NCI-H1694 (cell line): ENCODE data around the gene MAGI3.
"Not testable (repeated sequence)": the region's sequence is repeated elsewhere in the genome, so short reads cannot be mapped to it uniquely, and the experiment has no call there.

Experiments
- DNase-seq: peaks from one replicate; lab custom pipeline; 2025; lab: John Stamatoyannopoulos, UW

Gene MAGI3

DNA sequence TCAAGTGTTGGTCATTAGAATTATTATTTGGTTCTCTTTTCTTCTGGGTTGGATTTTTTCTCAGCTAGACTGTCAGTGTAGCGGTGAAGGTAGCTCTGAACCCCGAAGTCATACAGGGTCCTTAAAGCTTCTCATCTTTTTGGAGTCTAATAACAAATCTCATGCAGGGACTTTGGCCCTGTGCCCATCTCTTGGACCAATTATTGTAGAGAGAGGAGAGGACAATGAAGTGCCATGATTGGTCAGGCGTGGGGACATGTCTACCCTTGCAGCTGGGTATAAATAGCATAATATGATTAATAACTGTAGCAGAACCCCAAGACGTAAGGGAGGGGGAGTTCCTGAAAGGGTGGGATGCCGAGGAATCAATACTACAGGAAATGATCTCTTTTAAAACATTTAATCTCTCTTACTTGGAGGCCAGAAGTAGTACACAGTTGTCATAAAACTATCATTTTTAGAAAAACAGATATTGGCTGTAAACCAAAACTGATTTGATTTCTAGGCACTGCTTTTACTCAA lies 8.8 kb downstream of the MAGI3 start:
- no peak for DNase-seq

DNA sequence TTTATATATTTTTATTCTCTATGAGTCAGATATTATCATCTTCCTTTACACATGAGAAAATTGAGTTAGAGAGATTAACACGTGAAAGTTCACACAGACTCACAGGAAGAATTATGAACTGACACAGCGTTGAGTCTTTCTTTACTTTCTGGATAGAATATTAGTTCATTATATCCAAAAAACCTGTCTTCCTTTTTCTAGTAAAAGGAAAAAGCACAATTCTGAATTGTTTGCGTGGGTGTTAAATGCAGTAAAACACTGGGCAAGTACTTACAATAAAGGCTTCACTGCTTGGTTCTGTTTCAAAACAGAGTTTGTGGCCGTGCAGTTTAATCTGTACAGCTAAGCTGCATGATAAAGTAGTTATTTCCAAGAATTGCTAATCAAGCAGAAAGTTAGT lies 10.8 kb downstream of the MAGI3 start:
- no peak for DNase-seq

DNA sequence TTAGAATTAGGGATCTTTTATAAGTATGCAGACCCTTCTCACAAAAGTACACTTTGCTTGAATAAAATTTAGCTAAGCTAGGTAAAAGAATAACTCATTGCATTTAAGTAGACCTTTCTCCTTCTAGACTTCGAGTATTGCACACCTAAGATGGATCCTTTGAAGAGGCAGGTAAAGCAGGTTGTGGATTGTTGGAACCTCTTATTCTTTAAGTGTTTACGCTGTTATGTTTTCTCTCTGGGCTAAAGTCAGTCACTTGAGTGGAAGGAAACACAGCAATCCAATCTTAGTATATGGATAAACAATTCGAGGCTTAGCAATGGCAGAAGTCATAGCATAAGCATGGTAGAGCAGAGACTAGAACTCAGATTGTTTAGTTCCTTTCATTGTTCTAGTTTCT lies 11.4 kb downstream of the MAGI3 start:
- no peak for DNase-seq

DNA sequence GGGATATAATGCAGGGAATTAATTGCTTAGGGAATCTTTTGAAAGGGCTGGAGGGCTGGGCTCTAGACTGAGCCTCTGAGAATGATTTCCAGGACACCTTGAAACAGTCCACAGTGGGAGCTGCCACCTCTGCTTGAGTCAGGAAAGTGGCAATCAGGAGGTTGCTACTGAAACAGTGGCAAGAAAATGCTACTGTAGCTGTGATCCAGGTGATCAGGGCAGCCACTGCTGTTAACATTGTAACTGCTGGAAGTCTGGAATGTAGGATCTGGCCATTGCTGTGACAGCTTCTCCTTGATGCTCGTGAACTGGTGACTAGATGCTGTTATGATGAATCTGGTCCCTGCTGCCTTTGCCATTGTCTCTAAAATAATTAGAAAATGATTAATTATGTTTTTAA lies 12.8 kb downstream of the MAGI3 start:
- no peak for DNase-seq

DNA sequence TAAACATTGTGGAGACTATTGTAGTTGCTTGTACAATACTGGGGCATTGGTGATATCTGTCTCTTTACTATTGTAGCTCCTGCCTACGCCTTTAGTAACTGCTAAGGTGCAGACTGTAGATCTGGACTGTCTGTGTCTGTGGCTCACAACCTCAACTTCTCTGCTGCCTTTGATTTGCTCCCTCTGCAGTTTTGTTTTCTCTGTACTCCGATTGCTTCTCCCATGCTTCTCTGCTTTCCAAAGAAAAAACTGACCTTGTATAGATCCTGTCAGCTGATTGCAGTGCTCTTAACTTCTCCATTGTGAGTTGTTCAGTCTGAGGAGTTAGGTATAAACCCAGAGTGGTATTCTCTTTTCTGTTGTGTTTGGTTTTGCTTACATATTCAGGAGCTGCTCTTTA lies 15.3 kb downstream of the MAGI3 start:
- DNase-seq, result no peak

DNA sequence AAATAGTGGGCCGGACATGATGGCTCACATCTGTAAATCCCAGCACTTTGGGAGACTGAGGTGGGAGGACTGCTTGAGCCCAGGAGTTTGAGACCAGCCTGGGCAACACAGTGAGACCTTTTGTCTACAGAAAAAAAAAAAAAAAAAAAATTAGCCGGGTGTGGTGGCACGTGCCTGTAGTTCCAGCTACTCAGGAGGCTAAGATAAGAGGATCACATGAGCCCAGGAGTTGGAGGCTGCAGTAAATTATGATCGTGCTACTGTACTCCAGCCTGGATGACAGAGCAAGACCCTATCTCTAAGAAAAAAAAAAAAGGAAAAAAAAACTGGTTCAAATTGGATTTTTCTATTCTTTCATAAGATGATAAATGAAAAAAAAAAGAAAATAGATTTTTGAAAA lies 15.8 kb downstream of the MAGI3 start:
- not testable (repeated sequence) for DNase-seq

DNA sequence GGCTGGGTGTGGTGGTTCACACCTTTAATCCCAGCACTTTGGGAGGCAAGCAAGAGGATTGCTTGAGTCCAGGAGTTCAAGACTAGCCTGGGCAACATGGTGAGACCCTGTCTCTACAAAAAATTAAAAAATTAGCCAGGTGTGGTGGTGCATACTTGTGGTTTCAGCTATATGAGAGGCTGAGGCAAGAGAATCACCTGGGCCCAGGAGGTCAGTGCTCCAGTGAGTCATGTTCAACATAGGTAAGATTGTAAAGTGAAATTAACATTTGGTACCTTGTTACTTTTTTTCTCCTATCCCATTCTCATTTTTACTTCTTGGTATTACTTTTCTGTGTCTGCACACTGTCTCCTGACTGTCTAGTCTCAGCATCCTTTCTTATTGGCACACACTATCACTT lies 19.0 kb downstream of the MAGI3 start:
- no peak for DNase-seq

DNA sequence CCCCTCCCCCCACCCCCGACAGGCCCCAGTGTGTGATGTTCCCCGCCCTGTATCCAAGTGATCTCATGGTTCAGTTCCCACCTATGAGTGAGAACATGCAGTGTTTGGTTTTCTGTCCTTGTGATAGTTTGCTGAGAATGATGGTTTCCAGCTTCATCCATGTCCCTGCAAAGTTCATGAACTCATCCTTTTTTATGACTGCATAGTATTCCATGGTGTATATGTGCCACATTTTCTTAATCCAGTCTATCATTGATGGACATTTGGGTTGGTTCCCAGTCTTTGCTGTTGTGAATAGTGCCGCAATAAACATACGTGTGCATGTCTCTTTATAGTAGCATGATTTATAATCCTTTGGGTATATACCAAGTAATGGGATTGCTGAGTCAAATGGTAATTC lies 21.7 kb downstream of the MAGI3 start:
- not testable (repeated sequence) for DNase-seq

DNA sequence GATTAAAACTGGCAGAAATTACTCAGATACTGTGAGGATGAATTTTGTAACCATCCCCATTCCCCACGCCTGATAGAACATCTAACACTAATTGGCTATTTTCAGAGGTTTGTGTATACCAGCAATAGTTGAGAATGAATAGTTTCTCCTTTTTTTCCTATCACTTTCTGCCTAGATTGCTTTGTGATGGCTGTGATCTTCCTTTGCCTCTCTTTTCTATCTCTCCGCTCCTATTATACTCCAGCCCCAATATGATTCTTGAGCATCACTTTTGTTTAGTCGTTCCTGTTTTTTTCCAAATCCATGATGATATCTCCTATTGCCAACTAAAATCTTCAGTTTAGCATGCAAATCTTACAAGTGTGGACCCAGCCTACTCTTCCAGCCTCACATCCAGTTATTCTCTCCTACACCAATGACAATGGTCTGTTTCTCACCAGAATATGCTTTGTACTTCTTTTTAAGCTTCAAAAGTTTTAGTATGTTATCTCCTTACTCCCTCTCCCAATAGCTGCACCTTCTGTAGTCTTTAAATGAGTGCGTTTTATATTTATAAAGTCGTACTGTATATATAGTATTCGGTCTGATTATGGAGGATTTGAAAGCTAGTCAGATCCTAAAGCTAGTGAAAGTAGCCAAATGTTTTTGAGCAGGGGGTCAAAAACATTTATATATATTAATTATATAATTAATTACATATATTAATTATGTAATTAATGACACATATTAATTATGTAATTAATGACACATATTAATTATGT lies 25.2 kb downstream of the MAGI3 start:
- peak; percentile 13 for DNase-seq

DNA sequence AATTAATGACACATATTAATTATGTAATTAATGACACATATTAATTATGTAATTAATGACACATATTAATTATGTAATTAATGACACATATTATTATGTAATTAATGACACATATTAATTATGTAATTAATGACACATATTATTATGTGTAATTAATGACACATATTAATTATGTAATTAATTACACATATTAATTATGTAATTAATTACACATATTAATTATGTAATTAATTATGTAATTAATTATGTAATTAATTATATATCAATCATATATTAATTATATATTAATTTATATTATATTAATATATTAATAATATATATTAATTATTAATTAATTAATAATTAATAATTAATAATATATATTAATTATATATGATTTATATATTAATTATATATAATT lies 25.8 kb downstream of the MAGI3 start:
- not testable (repeated sequence) for DNase-seq

DNA sequence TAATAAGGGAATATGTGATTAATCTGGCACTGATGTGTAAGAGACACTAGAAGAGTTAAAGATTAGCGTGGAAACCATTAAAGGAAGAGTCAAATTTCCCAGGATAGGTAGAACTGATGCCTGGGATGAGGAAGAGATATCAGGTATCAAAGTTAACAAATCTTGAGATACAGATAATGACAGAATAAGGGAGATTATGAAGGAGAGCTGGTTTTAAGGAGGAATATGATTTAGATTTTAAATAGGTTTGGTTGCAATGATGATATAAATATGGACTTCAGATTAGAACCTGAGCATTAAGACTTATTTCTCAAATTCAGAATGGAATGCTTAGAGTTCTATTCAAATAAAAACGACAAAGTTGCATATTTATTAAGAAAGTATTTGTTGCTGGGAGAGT lies 26.2 kb downstream of the MAGI3 start:
- no peak for DNase-seq

DNA sequence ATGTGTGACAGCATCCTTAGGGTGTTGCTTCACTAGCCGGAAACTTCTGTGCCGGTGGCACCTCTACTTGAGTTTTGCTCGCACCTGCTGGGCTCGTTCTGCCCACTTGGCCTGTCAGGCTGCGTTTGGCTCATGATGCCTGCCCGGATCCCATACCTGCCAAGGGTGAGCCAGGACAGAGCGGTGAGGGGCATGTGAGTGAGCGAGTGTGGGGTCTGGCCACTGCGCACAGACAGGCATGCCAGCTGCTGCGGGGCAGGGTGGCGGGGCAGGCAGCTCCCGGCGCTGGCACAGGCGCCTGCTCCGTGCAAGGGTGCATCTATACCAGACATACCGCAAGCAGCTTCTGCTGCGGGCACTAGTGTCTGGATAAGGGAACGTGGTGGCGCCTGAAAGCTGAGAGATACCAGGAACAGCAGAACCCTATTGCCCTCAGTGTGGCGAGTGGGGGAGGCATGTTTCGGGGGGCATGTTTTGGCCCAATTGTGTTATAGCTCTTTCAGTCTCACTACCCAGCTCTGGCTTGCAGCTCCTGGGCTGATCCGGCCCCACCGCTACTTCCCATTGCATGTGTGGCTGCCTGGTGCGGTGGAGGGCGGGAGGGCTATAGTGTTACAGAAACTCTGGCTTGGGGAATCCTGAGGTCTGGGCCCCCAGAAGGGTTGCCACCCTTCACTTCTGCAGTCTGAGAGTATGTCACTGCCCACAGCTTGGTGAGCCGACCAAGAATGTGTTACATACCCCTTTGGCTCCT lies 32.2 kb downstream of the MAGI3 start:
- no peak for DNase-seq

DNA sequence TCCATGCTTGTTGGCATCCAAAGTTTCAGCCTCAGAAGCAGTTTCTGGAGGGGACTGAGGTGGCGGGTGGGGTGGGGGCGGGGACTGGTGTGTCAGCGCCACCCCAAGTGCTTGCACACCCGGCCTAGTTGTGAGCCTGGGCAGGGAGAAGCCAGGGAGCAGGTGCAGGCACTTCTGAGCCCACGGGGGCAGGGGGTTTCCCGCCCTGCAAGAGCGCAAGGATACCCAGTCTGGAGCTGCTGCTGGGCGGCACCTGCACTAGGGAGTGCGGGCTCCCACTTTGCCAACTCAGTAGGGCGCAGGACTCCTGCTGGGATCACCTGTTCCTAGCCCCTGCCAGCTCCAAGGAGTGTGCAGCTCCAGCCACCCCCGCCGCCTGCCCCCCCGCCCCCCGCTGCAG lies 33.5 kb downstream of the MAGI3 start:
- DNase-seq, result no peak

DNA sequence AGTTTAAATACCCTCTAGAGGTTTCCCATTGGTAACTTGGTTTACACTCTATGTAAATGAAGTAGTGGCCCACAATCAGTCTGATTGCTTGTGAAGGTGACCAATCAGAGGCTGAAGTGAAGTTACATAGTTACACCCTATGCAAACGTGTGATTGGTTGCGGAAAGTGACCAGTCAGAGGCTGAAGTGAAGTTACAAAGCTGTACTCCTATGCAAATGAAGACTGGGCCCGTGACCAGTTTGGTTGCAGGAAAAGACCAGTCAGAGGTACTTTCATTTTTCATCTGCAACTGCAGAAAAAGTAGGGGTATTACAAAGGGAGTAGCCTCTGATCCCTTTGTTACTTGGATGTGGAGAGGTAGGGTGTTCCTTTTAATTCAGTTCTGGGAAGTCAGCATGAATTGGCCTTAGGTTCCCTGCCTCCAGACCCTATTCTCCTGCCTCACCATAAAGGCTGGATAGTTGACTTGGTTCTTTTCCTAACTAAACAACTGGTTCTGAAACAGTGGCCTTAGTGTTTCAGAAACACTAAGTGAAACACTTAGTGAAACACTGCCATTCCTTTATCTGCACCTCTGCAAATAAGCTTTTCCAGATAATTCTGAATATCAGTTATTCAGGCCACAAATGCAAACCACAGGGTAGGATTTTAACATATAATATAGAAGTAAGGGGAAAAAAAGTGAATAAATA lies 39.3 kb downstream of the MAGI3 start:
- DNase-seq, result no peak

DNA sequence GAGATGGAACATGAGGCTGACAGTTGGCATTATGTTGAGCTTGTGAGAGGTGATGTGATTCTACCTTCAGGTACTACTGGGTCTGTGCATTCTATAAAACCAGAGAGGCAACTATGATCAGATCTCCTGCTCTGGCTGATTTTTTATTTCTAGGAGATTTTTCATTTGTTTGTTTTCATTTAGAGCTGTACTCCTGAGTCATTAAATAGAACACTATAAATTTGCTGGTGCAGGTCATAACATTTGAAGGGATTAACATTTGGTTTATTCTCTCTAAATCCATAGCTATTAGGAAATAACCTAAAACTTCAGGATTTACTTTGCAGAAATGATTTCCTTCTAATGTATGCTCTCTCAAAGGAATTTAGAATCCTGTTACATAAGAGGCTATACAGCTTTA lies 42.9 kb downstream of the MAGI3 start:
- no peak for DNase-seq

DNA sequence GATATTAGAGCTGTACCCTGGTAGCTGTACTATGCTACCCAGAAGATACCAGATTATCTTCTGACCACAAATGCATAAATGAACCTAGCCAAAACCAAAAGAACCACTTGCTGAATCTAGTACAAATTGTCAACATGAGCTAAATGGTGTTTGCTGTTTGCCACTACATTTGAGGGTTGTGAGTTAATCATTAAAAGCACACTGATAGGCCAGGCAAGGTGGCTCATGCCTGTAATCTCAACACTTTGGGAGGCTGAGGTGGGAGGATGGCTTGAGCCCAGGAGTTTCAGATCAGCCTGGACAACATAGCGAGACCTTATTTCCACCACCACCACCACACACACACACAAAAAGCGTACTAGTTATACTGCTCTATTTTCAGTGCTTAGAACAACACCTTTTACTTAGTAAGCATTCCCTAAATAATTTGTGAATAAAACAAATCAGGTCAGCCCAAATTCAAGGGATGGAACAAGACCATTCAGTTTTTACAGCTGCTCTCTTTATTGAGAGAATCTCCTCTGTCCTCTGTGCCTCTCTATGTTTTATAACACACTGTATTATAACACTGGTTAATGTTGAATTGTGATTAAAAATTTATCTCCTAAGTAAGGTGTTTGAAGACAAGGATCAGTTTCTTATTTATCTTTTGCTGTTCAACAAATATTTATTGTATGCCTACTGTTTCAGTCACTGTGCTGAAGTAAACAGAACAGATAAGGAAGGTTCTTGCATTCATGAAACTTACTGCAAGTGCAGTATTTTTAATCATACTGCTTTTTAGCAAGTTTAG lies 44.0 kb downstream of the MAGI3 start:
- no peak for DNase-seq

DNA sequence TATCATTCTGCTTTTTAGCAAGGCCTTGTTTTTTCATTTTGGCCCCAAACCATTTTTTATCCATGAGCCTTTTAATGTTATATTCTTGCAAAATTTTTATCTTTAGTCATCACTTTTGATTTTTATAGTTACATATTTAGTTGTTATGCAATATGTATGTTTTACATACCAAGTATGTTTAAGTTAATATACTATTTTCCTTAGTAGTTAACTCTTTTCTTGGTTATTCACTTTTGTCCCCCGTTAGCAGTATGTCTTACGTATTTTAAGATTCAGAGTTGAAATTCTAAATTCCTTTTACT lies 44.5 kb downstream of the MAGI3 start:
- no peak for DNase-seq

DNA sequence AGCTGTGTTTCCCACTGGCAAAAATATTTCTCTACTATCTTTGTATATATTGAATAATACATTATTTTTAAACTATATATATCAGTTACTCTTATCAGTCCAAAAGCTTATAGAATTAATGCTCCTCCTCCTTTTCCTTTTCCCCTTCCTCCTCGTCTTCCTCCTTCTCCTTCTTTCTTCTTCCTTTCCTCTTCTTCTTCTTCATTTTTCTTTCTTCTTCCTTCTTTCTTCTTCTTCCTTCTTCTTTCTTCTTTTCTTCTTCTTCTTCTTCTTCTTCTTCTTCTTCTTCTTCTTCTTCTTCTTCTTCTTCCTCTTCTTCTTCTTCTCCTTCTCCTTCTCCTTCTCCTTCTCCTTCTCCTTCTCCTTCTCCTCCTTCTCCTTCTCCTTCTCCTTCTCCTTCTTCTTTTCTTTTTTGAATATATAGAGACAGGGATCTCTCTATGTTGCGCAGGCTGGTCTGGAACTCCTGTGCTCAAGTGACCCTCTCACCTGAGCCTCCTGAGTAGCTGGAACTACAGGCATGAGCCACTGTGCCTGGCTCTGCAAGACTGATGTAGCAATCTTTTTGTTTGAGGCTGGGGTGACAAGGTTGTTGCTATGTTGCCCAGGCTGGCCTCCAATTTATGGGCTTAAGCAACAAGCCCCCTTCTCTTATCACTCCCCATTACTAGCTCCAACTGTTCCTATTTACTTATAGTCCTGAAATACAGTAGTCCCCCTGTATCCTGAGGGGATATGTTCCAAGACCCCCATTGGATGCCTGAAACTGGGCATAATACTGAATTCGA lies 47.4 kb downstream of the MAGI3 start:
- DNase-seq, result no peak

DNA sequence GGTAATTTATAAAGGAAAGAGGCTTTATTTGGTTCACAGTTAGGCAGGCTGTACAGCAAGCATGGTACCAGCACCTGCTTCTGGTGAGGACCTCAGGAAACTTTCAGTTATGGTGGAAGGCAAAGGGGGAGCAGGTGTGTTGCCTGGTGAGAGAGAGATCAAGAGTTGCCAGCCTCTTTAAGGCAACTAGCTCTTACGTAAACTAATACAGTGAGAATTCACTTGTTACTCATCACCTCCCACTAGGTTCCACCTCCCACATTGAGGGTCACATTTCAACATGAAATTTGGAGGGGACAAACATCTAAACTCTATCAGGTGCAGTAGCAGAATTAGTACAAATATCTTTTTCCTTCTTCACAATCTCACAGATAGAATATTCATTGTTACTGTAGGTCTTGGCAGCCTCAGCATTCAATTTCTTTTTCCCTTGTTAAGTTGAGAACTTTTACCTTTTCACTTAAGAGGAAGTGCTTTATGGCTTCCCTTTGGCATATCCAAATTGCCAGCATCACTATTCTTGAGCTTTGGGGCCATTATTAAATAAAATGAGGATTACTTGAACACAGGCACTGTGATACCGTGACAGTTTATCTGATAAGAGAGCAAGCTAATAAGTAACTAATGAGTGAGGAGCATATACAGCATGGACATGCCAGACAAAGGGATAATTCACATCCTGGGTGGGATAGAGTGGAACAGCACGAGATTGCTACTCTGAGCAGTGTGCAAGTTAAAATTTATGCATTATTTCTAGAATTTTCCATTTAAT lies 48.4 kb downstream of the MAGI3 start:
- no peak for DNase-seq

DNA sequence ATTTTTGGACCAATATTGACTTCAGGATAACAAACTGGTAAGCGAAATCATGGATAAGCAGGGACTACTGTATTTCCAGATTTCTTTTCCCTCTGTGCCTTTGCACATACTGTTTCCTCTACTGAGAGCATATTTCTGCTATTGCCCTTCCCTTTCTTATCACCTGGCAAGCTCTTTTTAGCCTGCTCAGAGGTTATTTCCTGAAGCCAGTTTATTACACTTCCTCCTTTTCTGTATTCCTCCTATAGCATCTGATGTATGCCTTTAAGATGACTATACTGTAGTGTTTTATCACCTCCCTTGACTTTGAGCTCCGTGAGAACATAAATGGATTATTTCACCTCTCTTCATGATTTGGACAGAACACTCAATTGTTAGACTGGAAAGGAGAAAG lies 49.0 kb downstream of the MAGI3 start:
- no peak for DNase-seq

DNA sequence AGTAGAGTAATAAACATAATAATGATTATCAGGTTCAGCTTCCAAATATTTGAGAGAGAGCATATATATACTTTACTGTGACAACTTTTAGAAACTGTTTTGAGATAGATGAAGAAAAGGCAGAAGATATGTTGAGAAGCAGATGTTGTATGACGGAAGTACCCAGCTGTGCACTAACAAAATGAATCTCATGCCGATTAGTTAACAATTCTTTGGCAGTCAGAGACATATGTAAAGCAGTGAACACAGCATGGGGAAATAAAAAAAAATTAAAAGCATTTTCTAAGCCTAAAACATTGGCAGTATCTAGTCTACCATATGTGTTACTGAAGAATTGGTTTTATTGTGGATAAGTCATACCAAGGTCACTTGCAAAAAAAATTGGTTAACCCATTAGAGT lies 51.8 kb downstream of the MAGI3 start:
- DNase-seq, result no peak
